Endothelial cell of umbilical vein (primary cell): ENCODE results near the gene ZNF614. TPM values are rescaled to one million over a fixed set of nuclear protein-coding genes. Genes with fewer than 3 reads are reported as not detected.

Experiments
- BruUV-seq: library from RNA; stranded (reverse); fragments of 400-500 nt; replicated peaks from 2 replicates; lab custom pipeline; 2021; lab: Mats Ljungman, UMichigan
- CTCF ChIA-PET: fragments of 300-600, 350-600 bp; sonication (Branson Sonifier 250); formaldehyde crosslinking; loops from one replicate; lab custom pipeline; 2021; ENCODE audit warnings: antibody characterized with exemption, inconsistent platforms; lab: Charles Lee
- POLR2A ChIA-PET: fragments of 300-600, 350-600 bp; sonication (Branson Sonifier 250); formaldehyde crosslinking; loops from one replicate; lab custom pipeline; 2021; ENCODE audit warnings: antibody characterized with exemption, inconsistent platforms; lab: Charles Lee
- DNase-seq: peaks from one replicate; pipeline ENCODE4 v3.0.0-alpha.2; 2011; ENCODE audit warnings: low read depth, low spot score
- FAIRE-seq: peaks from 2 replicates; lab custom pipeline; 2011; peaks lifted over from hg19 to GRCh38; lab: Jason Lieb, UNC
- H2AFZ ChIP-seq: 2 replicates; pipeline ENCODE4 v1.6.0; 2012; ENCODE audit warnings: low read depth, low read length, control low read depth, inconsistent platforms
- H3K27ac ChIP-seq: 2 replicates; pipeline ENCODE4 v1.5.1; 2011; ENCODE audit warnings: low read depth, mild to moderate bottlenecking, control low read depth, low read length, moderate library complexity; ENCODE audit not compliant: insufficient read depth
- H3K27me3 ChIP-seq, 2 experiments: 2 replicates each; pipeline versions ENCODE4 v1.6.0 to v1.6.1; 2011; ENCODE audit warnings: low read length in 2 of 2, mixed read lengths in 1 of 2; ENCODE audit not compliant: control insufficient read depth in 2 of 2, insufficient read depth in 2 of 2
- H3K36me3 ChIP-seq, 2 experiments: 2 replicates in 1 of 2; 3 replicates in 1 of 2; pipeline ENCODE4 v1.5.1; 2011; ENCODE audit warnings: low read length in 2 of 2, mild to moderate bottlenecking in 1 of 2, moderate library complexity in 1 of 2; ENCODE audit not compliant: control insufficient read depth in 2 of 2, insufficient read depth in 2 of 2; ENCODE audit errors: extremely low read depth in 1 of 2
- H3K4me1 ChIP-seq: 3 replicates; pipeline ENCODE4 v1.5.1; 2011; ENCODE audit warnings: mild to moderate bottlenecking, low read length; ENCODE audit not compliant: control insufficient read depth, insufficient read depth; ENCODE audit errors: extremely low read depth
- H3K4me2 ChIP-seq: 2 replicates; pipeline ENCODE4 v1.6.1; 2011; ENCODE audit warnings: low read length, control low read depth, mixed read lengths; ENCODE audit not compliant: insufficient read depth
- H3K4me3 ChIP-seq, 3 experiments: fragments of 200-600 bp in 1 of 3; sonication (generic), shearing (Covaris generic) in 1 of 3; replicated peaks in 1 of 3; 2 replicates each; pipeline ENCODE4 v1.5.1; 2011 to 2016; ENCODE audit warnings: control low read depth in 3 of 3, low read length in 3 of 3, mild to moderate bottlenecking in 2 of 3, inconsistent platforms in 1 of 3, low read depth in 1 of 3, moderate library complexity in 1 of 3; ENCODE audit not compliant: insufficient read depth in 1 of 3
- H3K79me2 ChIP-seq: 2 replicates; pipeline ENCODE4 v1.6.0; 2012; ENCODE audit warnings: low read length, inconsistent platforms; ENCODE audit not compliant: control insufficient read depth, insufficient read depth
- H3K9ac ChIP-seq: replicated peaks from 2 replicates; pipeline ENCODE3; 2011; ENCODE audit warnings: low read length, control low read depth; ENCODE audit not compliant: insufficient read depth; ENCODE audit errors: extremely low read depth
- H3K9me1 ChIP-seq: replicated peaks from 3 replicates; pipeline ENCODE4 v1.6.0; 2011; ENCODE audit warnings: mild to moderate bottlenecking, low read length; ENCODE audit not compliant: control insufficient read depth, insufficient read depth; ENCODE audit errors: extremely low read depth
- H3K9me3 ChIP-seq: replicated peaks from 2 replicates; pipeline ENCODE4 v1.5.1; 2012; ENCODE audit warnings: low read length, inconsistent platforms; ENCODE audit not compliant: control insufficient read depth, insufficient read depth
- H4K20me1 ChIP-seq: replicated peaks from 2 replicates; pipeline ENCODE3; 2011; ENCODE audit warnings: mild to moderate bottlenecking, low read length; ENCODE audit not compliant: control insufficient read depth, insufficient read depth; ENCODE audit errors: extremely low read depth
- EZH2 ChIP-seq: IDR thresholded peaks from 2 replicates; pipeline ENCODE4 v1.6.1; 2012; ENCODE audit warnings: borderline replicate concordance, low read depth, mild to moderate bottlenecking, moderate library complexity, low read length, inconsistent platforms; ENCODE audit not compliant: severe bottlenecking
- FOS ChIP-seq: IDR thresholded peaks from 2 replicates; pipeline ENCODE4 v1.6.1; 2011; ENCODE audit warnings: mild to moderate bottlenecking, low read length, moderate library complexity, borderline replicate concordance; ENCODE audit not compliant: insufficient read depth
- GATA2 ChIP-seq: IDR thresholded peaks from 2 replicates; pipeline ENCODE4 v1.7.0; 2011; ENCODE audit warnings: low read depth, mild to moderate bottlenecking, moderate library complexity, mixed read lengths, low read length; ENCODE audit not compliant: insufficient read length, insufficient read depth
- JUN ChIP-seq: IDR thresholded peaks from 2 replicates; pipeline ENCODE4 v1.6.1; 2011; ENCODE audit warnings: borderline replicate concordance, low read depth; ENCODE audit not compliant: insufficient read length, insufficient read depth
- MYC ChIP-seq: IDR thresholded peaks from one replicate; pipeline ENCODE4 v1.6.1; 2011; ENCODE audit warnings: mild to moderate bottlenecking, low read depth, low read length
- POLR2A ChIP-seq: IDR thresholded peaks from 2 replicates; pipeline ENCODE4 v1.6.1; 2012; ENCODE audit warnings: low read depth, mild to moderate bottlenecking, control low read depth, low read length
- POLR2AphosphoS5 ChIP-seq: IDR thresholded peaks from 2 replicates; pipeline ENCODE4 v1.6.1; 2012; ENCODE audit warnings: low read depth, mild to moderate bottlenecking, control low read depth, low read length, moderate library complexity; ENCODE audit not compliant: insufficient read depth
- dilution Hi-C: fragments of 300-500 bp; cut with MboI; formaldehyde crosslinking; loops from one replicate; pipeline ENCODE4 v1.15.0; 2019; ENCODE audit warnings: low sequenced_read_pairs; ENCODE audit not compliant: extremely low pct_ligation_motif_present
- intact Hi-C: fragments of 100-400 bp; cut with micrococcal nuclease; formaldehyde crosslinking; loops from one replicate; pipeline ENCODE4 v1.10.0; 2022
- polyA plus RNA-seq, 4 experiments: library from polyadenylated mRNA; depleted of rRNA in 3 of 4; stranded (reverse) in 3 of 4; unstranded in 1 of 4; fragments of >200 nt; gene quantifications; 2 replicates each; pipeline versions ENCODE4 v1.2.1 to v1.2.3, GENCODE V29; 2011 to 2012; ENCODE audit warnings: missing spikeins in 1 of 4
- total RNA-seq: library from RNA; stranded (reverse); gene quantifications from 2 replicates; pipeline ENCODE4 v1.2.3, GENCODE V29; 2021
- TF ChIP-seq, protein P1 (sequence below): IDR thresholded peaks from 2 replicates; pipeline ENCODE4 v1.6.1; 2011; ENCODE audit not compliant: insufficient read depth, insufficient read length
- TF ChIP-seq, protein P2 (sequence below), 2 donors: IDR thresholded peaks; 1 replicate in 1 of 2; 2 replicates in 1 of 2; pipeline ENCODE4 v1.5.1; 2011; ENCODE audit warnings: low read length in 2 of 2, mild to moderate bottlenecking in 2 of 2, moderate library complexity in 2 of 2, control low read depth in 1 of 2, inconsistent platforms in 1 of 2, low read depth in 1 of 2; ENCODE audit not compliant: insufficient read depth in 1 of 2; ENCODE audit errors: extremely low read depth in 1 of 2

ZNF614 gene
- total and polyA plus RNA-seq, 2 donors (not counting 3 experiments of a cell fraction or from before 2014, with no cell fraction given), result 2.5 to 7.8 TPM

DNA sequence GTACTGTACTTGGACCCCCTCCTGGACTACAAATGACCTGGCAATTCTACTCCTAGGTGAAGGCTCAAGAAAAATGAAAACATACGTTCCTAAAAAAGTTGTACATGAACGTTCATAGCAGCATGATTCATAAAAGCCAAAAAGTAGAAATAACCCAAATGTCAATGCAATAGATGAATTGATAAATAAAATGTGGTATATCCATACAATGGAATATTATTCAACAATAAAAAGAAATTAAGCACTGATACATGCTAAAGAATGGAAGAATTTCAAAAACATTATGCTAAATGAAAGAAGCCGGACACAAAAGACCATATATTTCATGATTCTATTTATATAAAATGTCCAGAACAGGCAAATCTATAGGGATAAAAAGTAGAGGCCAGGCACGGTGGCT, 11.0 kb upstream of the ZNF614 start:
- no TSS peak for BruUV-seq
- Histone ChIP-seq H3K9me3 (peaks cover 8% of the 10 kb centered on the region), H3K4me3 (no peak overlapping the region), H3K4me2 (no peak overlapping the region), H3K9ac (no peak overlapping the region), H4K20me1 (no peaks in the 10 kb centered on the region), H3K79me2 (no peaks in the 10 kb centered on the region), H3K36me3 (peaks cover 15 to 35% of the 10 kb centered on the region in 2 experiments), H3K27me3 (no peaks in the 10 kb centered on the region), H3K9me1 (no peaks in the 10 kb centered on the region), H3K4me1 (no peaks in the 10 kb centered on the region), H3K27ac (no peak overlapping the region), H2AFZ (no peak overlapping the region)
- ChIA-PET CTCF (no interaction called here), POLR2A (no interaction called here)
- intact Hi-C loops (no loop called here), dilution Hi-C loops (no loop called here)
- FAIRE-seq (no peak), DNase-seq (no peak)
- no peak for TF ChIP-seq POLR2AphosphoS5
- TF ChIP-seq, protein P1, sequence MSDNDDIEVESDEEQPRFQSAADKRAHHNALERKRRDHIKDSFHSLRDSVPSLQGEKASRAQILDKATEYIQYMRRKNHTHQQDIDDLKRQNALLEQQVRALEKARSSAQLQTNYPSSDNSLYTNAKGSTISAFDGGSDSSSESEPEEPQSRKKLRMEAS, result no peak
- no peak for TF ChIP-seq FOS
- TF ChIP-seq GATA2, result no peak
- TF ChIP-seq JUN, result no peak
- TF ChIP-seq POLR2A, result no peak
- TF ChIP-seq MYC, result no peak
- TF ChIP-seq, protein P2, sequence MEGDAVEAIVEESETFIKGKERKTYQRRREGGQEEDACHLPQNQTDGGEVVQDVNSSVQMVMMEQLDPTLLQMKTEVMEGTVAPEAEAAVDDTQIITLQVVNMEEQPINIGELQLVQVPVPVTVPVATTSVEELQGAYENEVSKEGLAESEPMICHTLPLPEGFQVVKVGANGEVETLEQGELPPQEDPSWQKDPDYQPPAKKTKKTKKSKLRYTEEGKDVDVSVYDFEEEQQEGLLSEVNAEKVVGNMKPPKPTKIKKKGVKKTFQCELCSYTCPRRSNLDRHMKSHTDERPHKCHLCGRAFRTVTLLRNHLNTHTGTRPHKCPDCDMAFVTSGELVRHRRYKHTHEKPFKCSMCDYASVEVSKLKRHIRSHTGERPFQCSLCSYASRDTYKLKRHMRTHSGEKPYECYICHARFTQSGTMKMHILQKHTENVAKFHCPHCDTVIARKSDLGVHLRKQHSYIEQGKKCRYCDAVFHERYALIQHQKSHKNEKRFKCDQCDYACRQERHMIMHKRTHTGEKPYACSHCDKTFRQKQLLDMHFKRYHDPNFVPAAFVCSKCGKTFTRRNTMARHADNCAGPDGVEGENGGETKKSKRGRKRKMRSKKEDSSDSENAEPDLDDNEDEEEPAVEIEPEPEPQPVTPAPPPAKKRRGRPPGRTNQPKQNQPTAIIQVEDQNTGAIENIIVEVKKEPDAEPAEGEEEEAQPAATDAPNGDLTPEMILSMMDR (IDR thresholded peaks at IDR 0.05; ENCODE audit: extremely low read depth in 1 of 2, insufficient read depth in 1 of 2, low read depth in 1 of 2, low read length in 2 of 2), result no peak
- TF ChIP-seq EZH2, result no peak
